HFF-Myc (cell line): ENCODE data around the gene LRRC8A.

Experiments used
- DNase-seq: peaks from one replicate; pipeline ENCODE4 v3.0.0-alpha.2; 2011; ENCODE audit warnings: low read depth; ENCODE audit errors: extremely low read depth
- H3K4me3 ChIP-seq: replicated peaks from 2 replicates; pipeline ENCODE4 v1.5.1; 2011; ENCODE audit warnings: low read depth, mild to moderate bottlenecking, control low read depth, low read length
- CTCF ChIP-seq: IDR thresholded peaks from 2 replicates; pipeline ENCODE4 v1.5.1; 2012; ENCODE audit warnings: mild to moderate bottlenecking, low read depth, low read length, control low read depth; ENCODE audit errors: missing control alignments

Gene LRRC8A

GRCh38 chr9:128927731-128928411 is 45.9 kb downstream of the LRRC8A start:
- DNase-seq: no peak
- no peak overlapping the region for H3K4me3 ChIP-seq

GRCh38 chr9:128928624-128929023 is 46.7 kb downstream of the LRRC8A start:
- TF ChIP-seq CTCF: no peak
- no peak overlapping the region for H3K4me3 ChIP-seq
- DNase-seq: no peak

More at GRCh38 chr9:128927731-128928411, 45.9 kb downstream of the LRRC8A start:
- peak; percentile 87 for TF ChIP-seq CTCF

- no peak for TF ChIP-seq CTCF
- no peak for DNase-seq
- H3K4me3 ChIP-seq: no peak overlapping the region
Measured at GRCh38 chr9:128929560-128929959, 47.6 kb downstream of the LRRC8A start.

GRCh38 chr9:128933731-128934130 is 51.8 kb downstream of the LRRC8A start:
- TF ChIP-seq CTCF: no peak
- no peak overlapping the region for H3K4me3 ChIP-seq
- no peak for DNase-seq

- H3K4me3 ChIP-seq: no peak overlapping the region
- no peak for DNase-seq
- no peak for TF ChIP-seq CTCF
Measured at GRCh38 chr9:128936171-128936865, 54.4 kb downstream of the LRRC8A start.

- no peak overlapping the region for H3K4me3 ChIP-seq
- no peak for TF ChIP-seq CTCF
- DNase-seq: no peak
Measured at GRCh38 chr9:128937310-128938165, 55.6 kb downstream of the LRRC8A start.
